ENCODE results near the gene PTPN22. TPM values are rescaled to one million over a fixed set of nuclear protein-coding genes. Genes with fewer than 3 reads are reported as not detected.

The PTPN22 gene
- total and polyA plus RNA-seq, 3 donors from 2014 or later = 0.39 to 1.6 (median 1.4) TPM

- TF ChIP-seq CTCF (IDR thresholded peaks at IDR 0.05) (no peak), POLR2A (IDR thresholded peaks at IDR 0.05) (no peak)
- intact Hi-C loops (cut with DNase I; ENCODE audit: low total_unique reads) = no loop called here
- no peak for DNase-seq
- H3K36me3 ChIP-seq (ENCODE audit: low read depth, missing control alignments) = no peaks in the 10 kb centered on the region
- no peak overlapping the region for H3K4me3 ChIP-seq
- no peak overlapping the region for H3K27ac ChIP-seq
- WGBS, 2 donors = 94 to 100% methylated on average over 1 of the region's 1 CpG
- H3K4me1 ChIP-seq = no peaks in the 10 kb centered on the region
- no peaks in the 10 kb centered on the region for H3K27me3 ChIP-seq
- H3K9me3 ChIP-seq = no peaks in the 10 kb centered on the region
These were observed 78.5 kb downstream of the PTPN22 start for GRCh38 chr1:113792986-113793385.

- no peak overlapping the region for H3K4me3 ChIP-seq
- H3K9me3 ChIP-seq = no peaks in the 10 kb centered on the region
- no peaks in the 10 kb centered on the region for H3K4me1 ChIP-seq
- DNase-seq = no peak
- no peaks in the 10 kb centered on the region for H3K27me3 ChIP-seq
- no peak overlapping the region for H3K27ac ChIP-seq
- no peaks in the 10 kb centered on the region for H3K36me3 ChIP-seq (ENCODE audit: low read depth, missing control alignments)
- TF ChIP-seq CTCF (IDR thresholded peaks at IDR 0.05) = no peak
- no peak for TF ChIP-seq POLR2A (IDR thresholded peaks at IDR 0.05)
- intact Hi-C loops (cut with DNase I; ENCODE audit: low total_unique reads) = no loop called here
- WGBS, 2 donors = 88 to 92% methylated on average over 5 of the region's 5 CpGs
These were observed 79.0 kb downstream of the PTPN22 start for GRCh38 chr1:113792471-113792870.

GRCh38 chr1:113788802-113789201 is 82.7 kb downstream of the PTPN22 start:
- H3K27ac ChIP-seq = no peak overlapping the region
- no peak for TF ChIP-seq POLR2A (IDR thresholded peaks at IDR 0.05)
- TF ChIP-seq CTCF (IDR thresholded peaks at IDR 0.05) = no peak
- H3K9me3 ChIP-seq = no peaks in the 10 kb centered on the region
- intact Hi-C loops (cut with DNase I; ENCODE audit: low total_unique reads) = no loop called here
- no peaks in the 10 kb centered on the region for H3K36me3 ChIP-seq (ENCODE audit: low read depth, missing control alignments)
- H3K27me3 ChIP-seq = no peaks in the 10 kb centered on the region
- no peak for DNase-seq
- no peak overlapping the region for H3K4me3 ChIP-seq
- WGBS, 2 donors = 80 to 95% methylated on average over 3 of the region's 3 CpGs
- H3K4me1 ChIP-seq = peaks cover 2% of the 10 kb centered on the region

- no peak for DNase-seq
- no peak for TF ChIP-seq CTCF (IDR thresholded peaks at IDR 0.05)
- TF ChIP-seq POLR2A (IDR thresholded peaks at IDR 0.05) = no peak
- Histone ChIP-seq H3K4me3 (no peak overlapping the region), H3K27ac (no peak overlapping the region), H3K36me3 (ENCODE audit: low read depth, missing control alignments) (no peaks in the 10 kb centered on the region), H3K4me1 (peaks cover 12% of the 10 kb centered on the region), H3K9me3 (no peaks in the 10 kb centered on the region), H3K27me3 (no peaks in the 10 kb centered on the region)
- intact Hi-C loops (cut with DNase I; ENCODE audit: low total_unique reads) = no loop called here
- 91 to 97% methylated on average over 3 of the region's 3 CpGs for WGBS, 2 donors
These were observed 83.8 kb downstream of the PTPN22 start for GRCh38 chr1:113787663-113788062.

- H3K4me1 ChIP-seq = peaks cover 12% of the 10 kb centered on the region
- H3K4me3 ChIP-seq = no peak overlapping the region
- no peaks in the 10 kb centered on the region for H3K27me3 ChIP-seq
- H3K27ac ChIP-seq = no peak overlapping the region
- WGBS, 2 donors = 64 to 81% methylated on average over 1 of the region's 1 CpG
- intact Hi-C loops (cut with DNase I; ENCODE audit: low total_unique reads) = no loop called here
- no peaks in the 10 kb centered on the region for H3K9me3 ChIP-seq
- H3K36me3 ChIP-seq (ENCODE audit: low read depth, missing control alignments) = no peaks in the 10 kb centered on the region
- TF ChIP-seq POLR2A (IDR thresholded peaks at IDR 0.05) (no peak), CTCF (IDR thresholded peaks at IDR 0.05) (no peak)
- no peak for DNase-seq
These were observed 85.4 kb downstream of the PTPN22 start for GRCh38 chr1:113786069-113786468.

All from testis (tissue), 3 donors.